Gastroesophageal sphincter (tissue), 3 donors: Measurements from ENCODE around the gene CSNK2A1.

Experiments used
- EP300 ChIP-seq: sonication (generic); formaldehyde crosslinking; IDR thresholded peaks from one replicate; pipeline ENCODE4 v1.6.1; 2017; ENCODE audit warnings: antibody characterized with exemption, mild to moderate bottlenecking
- POLR2A ChIP-seq, 2 donors: fragments of 450-650 bp; IDR thresholded peaks; one replicate each; pipeline ENCODE4 v1.6.1; 2017; ENCODE audit warnings: antibody characterized with exemption in 2 of 2, mild to moderate bottlenecking in 2 of 2, moderate library complexity in 1 of 2
- POLR2AphosphoS5 ChIP-seq: sonication (generic); formaldehyde crosslinking; IDR thresholded peaks from one replicate; pipeline ENCODE4 v1.6.1; 2017; ENCODE audit warnings: antibody characterized with exemption
- TF ChIP-seq, protein P1 (sequence below), 4 experiments: fragments of 200-600 bp in 2 of 4; fragments of 450-650 bp in 2 of 4; sonication (generic) in 1 of 4; IDR thresholded peaks; one replicate each; pipeline ENCODE4 v1.5.1; 2017 to 2019; ENCODE audit warnings: antibody characterized with exemption in 4 of 4, mild to moderate bottlenecking in 2 of 4, moderate library complexity in 2 of 4

DNA sequence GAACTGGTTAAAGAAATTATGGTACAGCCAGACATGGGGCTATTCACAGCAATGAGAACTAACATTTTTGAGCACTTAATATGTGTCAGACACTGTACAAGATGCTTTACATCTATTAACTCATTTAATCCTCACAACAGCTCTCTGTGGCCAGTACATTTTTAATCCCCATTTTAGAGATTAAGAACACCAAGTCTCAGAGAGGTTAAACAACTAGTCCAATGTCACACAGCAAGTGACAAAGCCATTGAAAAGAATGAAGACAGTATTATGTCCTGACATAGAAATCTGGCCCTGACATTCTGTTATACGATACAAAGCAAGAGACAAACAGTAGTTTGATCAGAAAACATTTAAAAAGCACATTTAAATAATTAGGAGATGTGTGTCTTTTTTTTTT lies 3.8 kb upstream of the CSNK2A1 start:
- TF ChIP-seq, protein P1, sequence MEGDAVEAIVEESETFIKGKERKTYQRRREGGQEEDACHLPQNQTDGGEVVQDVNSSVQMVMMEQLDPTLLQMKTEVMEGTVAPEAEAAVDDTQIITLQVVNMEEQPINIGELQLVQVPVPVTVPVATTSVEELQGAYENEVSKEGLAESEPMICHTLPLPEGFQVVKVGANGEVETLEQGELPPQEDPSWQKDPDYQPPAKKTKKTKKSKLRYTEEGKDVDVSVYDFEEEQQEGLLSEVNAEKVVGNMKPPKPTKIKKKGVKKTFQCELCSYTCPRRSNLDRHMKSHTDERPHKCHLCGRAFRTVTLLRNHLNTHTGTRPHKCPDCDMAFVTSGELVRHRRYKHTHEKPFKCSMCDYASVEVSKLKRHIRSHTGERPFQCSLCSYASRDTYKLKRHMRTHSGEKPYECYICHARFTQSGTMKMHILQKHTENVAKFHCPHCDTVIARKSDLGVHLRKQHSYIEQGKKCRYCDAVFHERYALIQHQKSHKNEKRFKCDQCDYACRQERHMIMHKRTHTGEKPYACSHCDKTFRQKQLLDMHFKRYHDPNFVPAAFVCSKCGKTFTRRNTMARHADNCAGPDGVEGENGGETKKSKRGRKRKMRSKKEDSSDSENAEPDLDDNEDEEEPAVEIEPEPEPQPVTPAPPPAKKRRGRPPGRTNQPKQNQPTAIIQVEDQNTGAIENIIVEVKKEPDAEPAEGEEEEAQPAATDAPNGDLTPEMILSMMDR (IDR thresholded peaks at IDR 0.05) = no peak
- no peak for TF ChIP-seq POLR2AphosphoS5
- TF ChIP-seq POLR2A (IDR thresholded peaks at IDR 0.05) = no peak
- TF ChIP-seq EP300 = no peak
